ENCODE data around the gene SF1.

DNA sequence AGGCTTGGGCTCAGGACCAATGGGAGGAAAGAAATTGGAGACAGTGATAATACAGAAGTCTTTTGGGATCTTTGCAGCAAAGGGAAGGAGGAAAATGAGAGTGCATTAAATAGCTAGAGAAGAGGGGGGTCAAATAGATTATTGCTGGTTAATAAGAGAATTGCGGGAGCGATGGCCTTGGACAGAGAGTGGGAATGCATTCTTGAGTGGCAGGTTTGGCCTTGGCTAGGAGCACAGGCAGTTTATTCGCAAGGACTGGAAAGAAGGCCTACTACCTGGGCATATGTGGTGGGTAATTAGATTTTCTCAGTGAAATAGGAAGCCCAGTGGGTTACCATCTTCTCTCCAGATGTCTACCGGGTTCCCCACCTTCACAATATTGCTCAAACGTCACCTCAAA, 35.5 kb upstream of the SF1 start:
- no peak for TF ChIP-seq ZNF274 (IDR thresholded peaks at IDR 0.05; ENCODE audit: low read depth, low read length)
- no peak for TF ChIP-seq YY1 (IDR thresholded peaks at IDR 0.05; ENCODE audit: insufficient read depth, insufficient read length)
